ENCODE data around the gene PDLIM5. TPM values are rescaled to one million over a fixed set of nuclear protein-coding genes. Genes with fewer than 3 reads are reported as not detected.

PDLIM5 gene
- total RNA-seq, 4 donors from 2014 or later = 77.7 to 128 (median 109) TPM

- no peak overlapping the region for H3K4me3 ChIP-seq (replicated peaks in 1 of 3)
- no peaks in the 10 kb centered on the region for H3K36me3 ChIP-seq
- DNase-seq = no peak
- peaks cover 28 to 49% of the 10 kb centered on the region in 2 donors for H3K4me1 ChIP-seq
- WGBS, 2 donors = 58 to 62% methylated on average over 4 of the region's 4 CpGs
- peak overlapping the region in 1 of 3 donors; percentile 3 for H3K27ac ChIP-seq
- H3K9me3 ChIP-seq = no peaks in the 10 kb centered on the region
- TF ChIP-seq POLR2A (IDR thresholded peaks at IDR 0.05) (no peak), CTCF (IDR thresholded peaks at IDR 0.05) (no peak)
- H3K27me3 ChIP-seq = no peaks in the 10 kb centered on the region
- intact Hi-C loops (cut with DNase I) = no loop called here
Observed at GRCh38 chr4:94533405-94534223, 81.9 kb downstream of the PDLIM5 start.

GRCh38 chr4:94534401-94535312 lies 82.9 kb downstream of the PDLIM5 start:
- Histone ChIP-seq H3K4me1 (peaks cover 28 to 49% of the 10 kb centered on the region in 2 donors), H3K4me3 (replicated peaks in 1 of 3) (no peak overlapping the region), H3K27ac (peak overlapping the region in 2 of 3 donors; percentile 0 to 28), H3K9me3 (no peaks in the 10 kb centered on the region), H3K27me3 (no peaks in the 10 kb centered on the region), H3K36me3 (no peaks in the 10 kb centered on the region)
- no peak for DNase-seq
- TF ChIP-seq CTCF (IDR thresholded peaks at IDR 0.05) (no peak), POLR2A (IDR thresholded peaks at IDR 0.05) (no peak)
- intact Hi-C loops (cut with DNase I) = no loop called here
- 42 to 66% methylated on average over 5 of the region's 5 CpGs for WGBS, 2 donors

GRCh38 chr4:94536049-94536448 lies 84.3 kb downstream of the PDLIM5 start:
- Histone ChIP-seq H3K4me3 (replicated peaks in 1 of 3) (no peak overlapping the region), H3K27ac (no peak overlapping the region), H3K4me1 (peaks cover 28 to 50% of the 10 kb centered on the region in 2 donors), H3K9me3 (no peaks in the 10 kb centered on the region), H3K36me3 (no peaks in the 10 kb centered on the region), H3K27me3 (no peaks in the 10 kb centered on the region)
- intact Hi-C loops (cut with DNase I) = no loop called here
- WGBS, 2 donors = 86 to 93% methylated on average over 3 of the region's 3 CpGs
- TF ChIP-seq POLR2A (IDR thresholded peaks at IDR 0.05) = no peak
- no peak for TF ChIP-seq CTCF (IDR thresholded peaks at IDR 0.05)
- DNase-seq = no peak

- H3K27me3 ChIP-seq = no peaks in the 10 kb centered on the region
- intact Hi-C loops (cut with DNase I) = no loop called here
- H3K9me3 ChIP-seq = no peaks in the 10 kb centered on the region
- H3K4me3 ChIP-seq (replicated peaks in 1 of 3) = no peak overlapping the region
- H3K27ac ChIP-seq = no peak overlapping the region
- H3K36me3 ChIP-seq = no peaks in the 10 kb centered on the region
- peaks cover 28 to 50% of the 10 kb centered on the region in 2 donors for H3K4me1 ChIP-seq
- 70 to 77% methylated on average over 3 of the region's 3 CpGs for WGBS, 2 donors
- DNase-seq = no peak
- TF ChIP-seq CTCF (IDR thresholded peaks at IDR 0.05) (no peak), POLR2A (IDR thresholded peaks at IDR 0.05) (no peak)
Observed at GRCh38 chr4:94536649-94537469, 85.1 kb downstream of the PDLIM5 start.

Data from thyroid gland (tissue), 4 donors.